Anterior cingulate cortex (tissue), 58 donors: ENCODE data around the gene GMEB2.

ENCODE experiments used
- DNase-seq, 58 donors: peaks; one replicate each; lab custom pipeline; 2025; lab: John Stamatoyannopoulos, UW

Gene GMEB2

DNA sequence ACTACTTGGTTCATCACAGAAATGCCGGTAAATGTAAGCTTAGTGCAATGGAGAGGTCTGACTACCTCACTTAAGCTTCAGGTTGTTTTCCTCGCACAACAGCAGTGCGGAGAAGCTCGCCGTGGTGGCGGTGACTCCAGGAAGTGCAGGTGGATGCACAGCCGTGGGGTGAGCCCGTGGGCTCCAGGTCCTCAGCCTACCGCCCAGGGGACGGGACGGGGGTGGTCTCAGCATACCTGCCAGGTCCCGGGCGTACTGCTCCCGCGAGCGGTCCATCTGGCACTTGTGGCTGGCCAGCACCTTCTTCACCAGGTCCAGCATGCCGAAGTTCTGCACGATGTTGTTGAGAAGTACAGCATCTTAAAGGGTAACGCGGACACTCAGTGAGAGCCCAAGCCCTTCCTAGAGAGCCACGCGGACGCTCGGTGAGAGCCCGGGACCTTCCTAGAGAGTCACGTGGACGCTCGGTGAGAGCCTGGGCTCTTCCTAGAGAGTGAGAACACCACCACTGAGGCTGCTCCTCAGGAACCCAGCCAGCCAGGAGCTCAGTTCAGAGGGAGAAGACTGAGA, 35.0 kb downstream of the GMEB2 start:
- no peak for DNase-seq

DNA sequence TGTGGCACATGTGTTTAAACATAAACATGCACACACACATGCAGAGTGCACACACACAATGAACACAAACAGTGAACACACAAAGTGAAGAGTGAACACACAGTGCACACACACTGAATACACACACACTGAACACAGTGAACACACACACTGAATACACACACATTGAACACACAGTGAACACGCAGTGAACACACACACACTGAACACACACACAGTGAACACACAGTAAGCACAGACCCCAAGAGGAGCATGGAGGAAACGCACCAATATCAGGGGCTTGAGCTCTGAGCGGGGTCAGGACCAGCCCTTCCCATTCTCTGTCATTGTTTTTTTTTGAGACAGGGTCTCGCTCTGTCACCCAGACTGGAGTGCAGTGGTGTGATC, 35.8 kb downstream of the GMEB2 start:
- no peak for DNase-seq

DNA sequence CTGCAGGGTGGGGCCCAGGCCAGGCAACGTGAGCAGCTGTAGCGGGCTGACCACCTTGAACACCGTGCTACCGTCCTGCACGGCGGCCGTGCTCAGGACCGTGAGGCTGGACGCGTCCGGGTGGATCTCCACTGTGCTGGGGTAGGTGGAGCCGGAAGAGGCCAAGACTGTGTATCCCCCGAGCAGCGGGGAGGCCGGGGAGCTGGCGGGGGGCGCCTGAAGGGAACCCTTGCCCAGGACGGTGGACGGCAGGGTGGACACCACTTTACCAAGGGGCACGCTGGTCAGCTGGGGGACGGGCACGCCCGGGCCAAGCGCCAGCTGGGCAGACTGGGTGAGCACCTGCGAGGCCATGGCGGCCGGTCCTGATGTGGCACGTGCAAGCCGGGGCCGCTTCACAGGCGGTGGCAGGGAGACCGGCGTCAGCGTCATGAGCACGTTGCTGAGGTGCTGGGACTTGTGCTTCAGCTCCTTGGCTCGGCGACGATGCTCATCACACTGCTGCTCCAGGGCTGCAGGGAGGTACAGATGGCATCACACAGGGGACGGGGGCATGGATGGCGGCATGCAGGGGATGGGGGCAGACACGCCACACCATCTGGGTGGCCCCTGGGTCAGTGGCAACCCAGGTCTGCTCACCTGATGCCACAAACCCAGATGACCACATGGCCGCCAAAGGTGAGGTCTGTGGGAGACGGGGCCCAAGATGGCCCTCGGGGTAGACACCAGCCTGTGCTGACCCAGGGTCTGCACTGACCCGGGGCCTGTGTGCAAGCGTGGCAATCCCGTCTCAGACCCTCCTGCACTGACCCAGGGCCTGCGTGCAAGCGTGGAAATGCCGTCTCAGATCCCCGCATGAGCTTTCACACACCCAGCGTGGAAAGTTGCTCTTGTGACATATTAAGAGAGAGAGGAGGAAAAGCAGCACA, 36.4 kb downstream of the GMEB2 start:
- no peak for DNase-seq

DNA sequence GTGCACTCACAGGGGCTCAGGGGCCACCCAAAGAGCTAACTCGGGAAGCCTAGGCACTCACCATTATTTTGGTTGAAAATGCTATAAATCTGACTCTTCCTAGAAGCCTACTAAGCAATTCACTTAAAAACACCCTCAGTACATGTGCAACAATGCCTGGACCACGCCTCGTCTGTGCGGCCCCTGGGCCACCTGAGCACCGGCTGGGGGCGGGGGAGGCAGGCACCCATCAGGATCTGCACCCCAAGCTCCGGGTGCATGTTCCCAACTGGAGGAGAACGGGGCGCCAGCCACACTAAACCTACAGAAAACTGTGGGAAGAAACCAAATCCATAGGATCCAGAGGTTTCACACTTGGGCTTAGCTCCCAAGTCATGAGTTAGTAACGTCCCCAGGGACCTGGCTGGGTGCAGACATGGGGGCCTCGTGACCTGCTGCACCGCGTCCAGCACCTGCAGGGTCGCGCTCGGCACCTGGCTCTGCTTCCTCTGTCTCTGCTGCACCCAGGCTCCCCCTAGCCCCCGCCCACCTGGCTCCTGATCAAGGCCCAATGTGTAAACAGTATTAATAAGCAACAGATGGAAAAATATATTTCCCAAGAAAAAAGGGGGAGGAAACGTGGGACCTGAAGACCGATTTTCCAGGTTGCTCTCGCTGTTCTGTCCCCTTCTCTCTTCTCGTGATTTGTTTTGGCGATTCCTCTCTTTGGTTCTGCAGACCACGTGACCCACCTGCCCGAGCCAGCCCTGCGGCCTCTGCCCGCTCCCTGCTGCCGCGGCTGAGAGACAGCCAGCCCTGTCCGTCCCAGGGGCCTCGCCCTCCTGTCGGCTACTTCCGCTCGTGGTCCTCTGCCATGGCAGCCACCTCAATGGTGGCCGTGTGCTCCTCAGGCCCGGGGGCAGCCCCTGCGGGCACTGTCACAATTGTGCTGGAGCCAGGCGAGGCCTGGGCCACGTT, 37.4 kb downstream of the GMEB2 start:
- no peak for DNase-seq

DNA sequence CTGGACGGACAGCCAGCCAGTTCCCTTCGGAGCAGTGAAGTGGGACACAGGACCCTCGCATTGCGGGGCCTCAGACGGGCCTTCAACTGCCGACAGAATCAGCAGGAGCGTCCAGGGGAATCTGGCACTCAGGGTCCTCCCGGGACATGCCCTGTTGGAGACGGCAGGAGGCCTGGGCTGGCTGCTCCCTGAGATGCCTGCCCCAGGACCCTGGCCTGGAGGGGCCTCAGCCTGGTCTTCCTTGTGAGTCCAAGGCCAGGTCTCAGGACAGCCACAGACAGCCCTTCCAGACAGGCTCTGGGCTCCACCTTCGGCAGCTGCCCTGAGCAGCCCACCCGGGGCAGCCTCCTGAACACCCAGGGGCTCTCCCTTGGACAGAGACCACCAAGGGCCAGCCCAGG, 38.3 kb downstream of the GMEB2 start:
- DNase-seq, result no peak

DNA sequence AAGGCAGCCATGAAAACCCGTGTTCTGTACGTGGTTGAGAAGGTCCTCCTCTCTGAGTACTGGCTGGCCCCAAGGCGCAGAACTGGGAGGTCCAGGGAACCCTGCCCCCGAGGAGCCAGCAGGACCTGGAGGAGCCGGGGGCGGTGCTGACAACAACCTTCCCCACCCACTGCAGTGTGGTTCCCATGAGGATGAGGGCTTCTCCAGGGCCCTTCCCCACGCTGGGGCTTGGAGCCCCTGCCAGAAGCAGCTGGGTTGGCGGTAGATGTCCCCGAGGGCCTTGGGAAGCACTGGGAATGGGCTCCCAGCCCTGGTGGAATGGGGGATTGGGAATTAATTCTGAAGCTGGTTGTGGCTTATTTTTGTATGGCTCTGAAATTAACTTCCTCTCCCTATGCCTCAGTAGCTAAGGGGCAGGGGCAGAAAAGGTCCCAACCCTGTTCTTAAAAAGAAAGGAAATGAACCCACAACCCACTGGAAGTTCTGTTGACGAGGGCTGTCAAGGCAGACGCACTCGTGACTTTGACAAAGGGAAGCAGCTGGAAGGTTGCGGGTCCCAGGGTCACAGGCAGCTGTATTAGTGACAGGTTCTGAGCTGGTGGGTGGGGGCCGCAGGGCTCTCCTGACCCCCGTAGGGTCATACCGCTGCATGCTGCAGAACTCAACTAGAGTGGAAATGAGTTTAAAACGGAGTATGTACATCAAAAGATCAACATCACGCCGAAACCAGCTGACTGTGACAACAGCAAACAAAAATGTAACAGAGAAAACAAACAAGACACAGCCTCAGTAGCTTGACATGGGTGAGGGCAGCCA, 38.9 kb downstream of the GMEB2 start:
- no peak for DNase-seq

DNA sequence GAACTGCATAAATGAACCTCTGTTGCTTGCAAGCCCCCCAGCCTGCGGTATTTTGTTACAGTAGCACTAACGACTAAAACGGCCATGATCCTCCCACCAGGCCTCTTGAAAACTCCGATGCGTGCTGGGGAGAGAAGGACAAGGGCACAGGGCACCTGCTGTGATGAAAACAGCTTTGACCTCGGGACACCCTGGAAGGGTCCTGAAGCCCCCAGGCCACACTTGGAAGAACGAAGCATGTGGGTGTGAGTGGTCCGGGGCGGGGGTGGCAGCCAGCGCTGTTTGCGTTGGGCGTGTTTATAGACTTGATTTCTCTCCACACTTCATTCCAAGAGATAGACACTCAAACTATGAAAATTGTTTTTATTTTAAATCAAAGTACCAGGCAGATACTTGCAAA, 39.6 kb downstream of the GMEB2 start:
- no peak for DNase-seq

DNA sequence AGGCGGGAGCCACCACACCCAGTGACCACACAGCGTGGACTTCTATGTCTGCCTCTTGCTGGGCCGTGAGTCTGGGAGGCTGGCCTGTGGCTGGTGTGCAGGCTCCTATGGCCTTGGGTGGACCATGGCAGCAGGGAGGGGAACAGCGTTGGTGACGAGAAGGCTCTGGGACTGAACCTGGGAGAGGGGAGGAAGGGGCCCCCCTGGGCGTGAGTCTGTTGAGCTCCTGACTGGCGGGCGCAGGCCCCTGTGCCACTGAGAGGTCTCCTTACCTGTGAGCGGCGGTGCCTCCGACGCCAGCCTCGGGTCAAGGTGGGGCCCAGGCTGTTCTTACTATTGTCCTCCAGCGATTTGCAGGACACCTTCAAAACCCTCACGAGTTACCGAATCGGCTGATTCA, 40.1 kb downstream of the GMEB2 start:
- no peak for DNase-seq

DNA sequence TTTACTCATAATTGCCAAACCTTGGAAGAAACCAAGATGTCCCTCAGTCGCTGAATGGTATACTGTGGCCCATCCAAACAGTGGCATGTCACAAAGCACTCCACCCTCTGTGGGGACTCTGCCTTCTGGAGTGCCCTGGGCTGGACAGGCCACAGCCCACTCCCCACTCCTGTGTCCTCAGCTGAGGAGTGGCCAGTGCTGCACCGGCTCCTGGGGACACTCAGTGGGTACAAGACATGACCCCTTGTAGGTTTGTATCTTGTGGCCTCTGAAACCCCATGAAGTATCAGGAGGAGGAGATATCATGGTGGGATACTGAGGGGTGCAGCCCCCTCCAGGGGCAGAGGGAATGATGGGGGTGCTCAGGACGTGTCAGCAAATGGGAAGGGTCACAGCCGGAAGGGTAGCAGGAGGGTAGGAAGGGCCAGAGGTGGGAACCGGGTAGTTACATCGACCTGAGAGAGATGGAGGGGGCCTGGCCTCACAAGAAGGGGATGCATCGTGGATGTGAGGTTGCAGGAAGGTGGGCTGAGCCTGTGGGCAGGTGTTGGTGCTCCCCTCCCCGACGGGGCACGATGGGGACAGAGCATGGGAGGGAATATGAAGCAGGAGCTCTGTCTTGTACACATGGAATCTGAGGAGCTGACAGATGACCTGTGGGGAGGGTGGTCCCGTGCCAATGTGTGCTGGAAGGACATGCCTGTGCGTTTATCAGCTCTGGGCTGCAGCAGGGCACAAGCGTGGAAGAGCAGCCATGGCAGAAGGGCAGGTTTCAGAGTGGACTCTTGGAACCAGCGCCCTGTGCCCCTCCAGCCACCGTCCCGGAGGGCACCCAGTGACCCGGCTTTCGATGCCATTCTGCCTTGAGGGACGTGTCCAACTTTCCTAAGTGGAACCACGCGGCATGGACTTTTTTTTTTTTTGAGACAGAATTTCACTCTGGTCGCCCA, 41.0 kb downstream of the GMEB2 start:
- DNase-seq, result no peak

DNA sequence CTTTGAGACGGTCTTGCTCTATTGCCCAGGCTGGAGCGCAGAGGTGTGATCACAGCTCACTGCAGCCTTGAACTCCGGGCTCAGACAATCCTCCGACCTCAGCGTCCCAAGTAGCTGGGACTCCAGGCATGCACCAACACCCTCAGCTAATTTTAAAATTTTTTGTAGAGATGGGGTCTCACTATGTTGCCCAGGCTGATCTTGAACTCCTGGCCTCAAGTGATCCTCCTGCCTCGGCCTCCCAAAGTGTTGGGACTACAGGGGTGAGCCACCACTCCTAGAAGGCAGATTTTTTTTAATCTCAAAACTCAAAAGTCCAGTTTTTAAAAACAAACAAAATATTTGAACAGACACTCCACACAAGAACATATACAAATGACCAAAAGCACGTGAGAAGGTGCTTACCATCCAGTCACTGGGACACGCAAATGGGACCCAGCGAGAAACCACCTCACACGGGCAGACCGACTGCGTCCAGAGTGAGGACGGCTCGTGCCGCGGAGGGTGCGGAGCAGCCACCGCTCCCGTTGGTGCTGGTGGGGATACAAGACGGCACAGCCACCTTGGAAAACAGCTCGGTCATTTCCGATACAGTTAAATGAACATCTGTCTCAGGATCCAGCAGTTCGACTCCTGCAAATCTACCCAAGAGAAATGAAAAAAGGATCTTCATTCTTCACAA, 44.4 kb downstream of the GMEB2 start:
- no peak for DNase-seq

DNA sequence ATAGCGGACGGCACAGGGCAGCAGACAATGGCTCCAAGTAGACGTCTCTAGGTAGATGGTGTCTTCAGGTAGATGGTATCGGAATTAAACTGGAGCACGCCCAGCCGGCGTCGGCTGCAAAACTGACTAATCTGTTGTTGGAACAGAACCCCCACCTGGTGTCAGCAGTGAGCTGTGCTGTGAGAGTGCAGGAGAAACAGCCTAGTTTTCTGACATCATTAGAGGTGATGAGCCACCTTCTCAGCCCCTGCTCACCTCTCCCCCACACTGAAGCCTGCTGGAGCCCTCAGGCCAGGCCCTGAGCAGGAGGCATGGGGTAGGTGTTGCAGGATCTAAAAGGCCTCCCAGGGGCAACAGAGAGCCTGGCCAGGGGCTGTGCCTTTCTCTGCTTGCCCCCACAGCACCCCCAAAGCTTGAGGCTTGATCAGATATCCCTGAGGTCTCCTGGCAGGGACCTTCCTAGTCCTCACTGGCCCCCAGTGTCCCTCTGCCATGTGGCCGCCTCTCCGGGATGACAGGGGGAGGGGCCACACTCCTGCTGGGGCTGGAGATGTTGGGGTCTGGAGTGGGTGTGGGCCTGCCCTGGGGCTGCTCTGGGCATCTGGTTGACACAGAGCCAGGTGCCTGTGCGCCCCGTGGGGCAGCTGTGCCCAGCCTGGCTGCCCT, 46.0 kb downstream of the GMEB2 start:
- DNase-seq, result peak in 9 of 58 donors; percentile 7 to 34 (median 20)

DNA sequence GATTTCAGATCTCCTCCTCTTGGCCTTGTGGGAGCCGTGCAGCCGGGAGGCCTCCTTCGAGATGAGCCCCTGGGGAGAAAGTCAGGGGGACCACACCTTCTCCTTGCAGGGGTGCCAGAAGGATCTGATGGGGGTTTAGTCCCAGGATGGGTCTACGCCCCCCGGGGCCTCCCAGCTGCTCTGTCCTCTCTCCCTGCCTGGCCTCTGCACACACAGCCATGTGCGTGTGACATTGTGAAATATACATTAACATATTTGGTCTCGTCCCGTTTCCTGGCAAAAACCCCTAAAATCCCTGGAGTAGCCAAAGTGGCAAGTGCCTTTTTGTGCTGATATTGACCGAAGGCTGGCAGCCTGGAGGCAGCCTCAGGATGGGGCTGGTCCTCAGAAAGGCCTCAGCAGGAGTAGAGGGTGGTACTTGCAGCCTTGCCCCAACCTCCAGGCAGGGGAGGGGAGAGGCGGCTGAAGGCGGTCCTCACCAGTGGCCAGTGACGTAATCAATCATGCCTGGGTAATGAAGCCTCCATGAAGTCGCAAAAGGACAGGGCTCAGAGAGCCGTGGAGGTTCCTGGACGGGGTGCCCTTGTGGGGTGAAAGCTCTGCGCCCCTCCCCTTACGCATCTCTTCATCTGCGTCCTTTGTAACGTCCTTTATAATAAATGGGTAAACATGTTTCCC, 47.7 kb downstream of the GMEB2 start:
- no peak for DNase-seq

DNA sequence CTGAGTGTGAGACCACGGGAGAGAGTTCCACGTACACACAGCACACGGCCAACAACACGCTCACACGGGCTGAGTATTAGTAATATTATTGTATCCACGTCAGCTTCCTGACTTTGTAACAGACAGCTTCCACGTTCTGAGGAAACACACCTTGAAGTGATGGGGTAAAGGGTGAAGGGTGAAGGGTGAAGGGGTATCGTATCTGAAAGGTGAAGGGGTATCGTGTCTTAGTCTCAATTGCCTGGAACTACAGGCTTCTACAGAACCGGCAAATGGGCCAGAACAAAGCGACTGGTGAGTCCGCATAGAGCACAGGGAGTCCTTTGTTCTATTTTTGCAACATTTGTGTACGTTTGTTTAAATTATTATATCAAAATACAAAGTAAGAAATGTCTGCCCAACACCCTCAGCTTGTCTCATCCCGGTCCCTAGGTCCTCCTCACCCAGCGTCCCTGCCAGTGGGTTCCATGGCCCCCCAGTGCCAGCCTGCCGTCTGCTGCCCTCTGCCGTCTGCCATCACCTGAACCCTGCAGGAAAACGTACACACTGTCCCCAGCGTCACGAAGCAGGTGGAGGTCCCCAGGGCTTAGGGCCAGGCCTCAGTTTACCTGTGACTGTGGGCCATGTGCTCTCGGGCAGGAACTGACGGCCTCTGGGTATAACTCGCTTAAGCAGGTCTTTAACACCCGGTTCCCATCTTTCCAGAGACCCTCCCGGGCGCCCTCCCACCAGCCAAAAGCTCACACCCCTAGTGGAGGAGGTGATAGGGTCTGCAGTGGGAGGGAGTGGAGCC, 48.5 kb downstream of the GMEB2 start:
- DNase-seq, result no peak

DNA sequence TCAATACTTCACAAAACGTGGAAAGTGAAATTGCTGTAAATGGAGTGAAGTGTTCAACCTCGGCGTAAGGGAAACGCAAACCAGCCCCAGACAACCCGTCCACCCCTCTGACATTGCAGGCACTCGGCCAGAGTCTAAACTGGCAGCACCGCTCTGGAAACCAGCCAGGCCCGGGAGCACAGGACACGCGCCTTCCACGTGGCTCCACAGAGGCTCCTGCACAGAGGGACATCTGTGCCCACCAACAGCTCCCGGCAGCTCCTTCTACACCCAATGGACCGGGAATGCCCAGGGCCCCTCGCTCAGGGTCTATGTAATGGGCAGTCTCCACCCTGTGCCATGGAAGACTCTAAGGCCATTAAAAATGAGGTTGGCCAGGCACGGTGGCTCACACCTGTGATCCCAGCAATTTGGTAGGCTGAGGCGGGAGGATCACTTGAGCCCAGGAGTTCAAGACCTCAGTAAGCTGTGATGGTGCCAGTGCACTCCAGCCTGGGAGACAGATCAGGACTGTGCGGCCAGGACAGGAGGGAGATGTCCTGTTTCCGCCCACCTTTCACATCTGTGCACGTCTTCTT, 49.5 kb downstream of the GMEB2 start:
- peak in 38 of 58 donors; percentile 3 to 69 (median 24) for DNase-seq

DNA sequence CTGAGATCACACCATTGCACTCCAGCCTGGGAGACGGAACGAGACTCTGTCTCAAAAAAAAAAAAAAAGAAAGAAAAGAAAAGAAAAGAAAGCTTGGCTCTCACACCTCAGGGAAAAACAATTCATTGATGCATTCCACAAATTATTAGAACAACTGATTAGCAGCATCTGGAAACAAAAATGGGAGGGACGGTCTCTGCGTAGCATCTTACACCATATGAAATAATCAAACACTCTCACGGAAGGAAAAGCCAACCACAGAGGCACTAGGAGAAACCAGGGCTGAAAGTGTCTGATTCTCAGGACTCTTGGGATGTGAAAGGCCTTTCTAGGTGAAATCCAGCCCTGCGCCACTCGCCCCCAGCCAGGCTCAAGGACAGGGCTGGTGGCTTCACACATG, 50.6 kb downstream of the GMEB2 start:
- no peak for DNase-seq
